Activated T-cell treated with anti-CD3 and anti-CD28 coated beads for 4 hours (primary cell): ENCODE data around the gene CABP4.
"Not testable (repeated sequence)": the region's sequence is repeated elsewhere in the genome, so short reads cannot be mapped to it uniquely, and the experiment has no call there.

Source experiments
- DNase-seq: peaks from one replicate; pipeline ENCODE4 v3.0.0-alpha.2; 2020

Gene CABP4

DNA sequence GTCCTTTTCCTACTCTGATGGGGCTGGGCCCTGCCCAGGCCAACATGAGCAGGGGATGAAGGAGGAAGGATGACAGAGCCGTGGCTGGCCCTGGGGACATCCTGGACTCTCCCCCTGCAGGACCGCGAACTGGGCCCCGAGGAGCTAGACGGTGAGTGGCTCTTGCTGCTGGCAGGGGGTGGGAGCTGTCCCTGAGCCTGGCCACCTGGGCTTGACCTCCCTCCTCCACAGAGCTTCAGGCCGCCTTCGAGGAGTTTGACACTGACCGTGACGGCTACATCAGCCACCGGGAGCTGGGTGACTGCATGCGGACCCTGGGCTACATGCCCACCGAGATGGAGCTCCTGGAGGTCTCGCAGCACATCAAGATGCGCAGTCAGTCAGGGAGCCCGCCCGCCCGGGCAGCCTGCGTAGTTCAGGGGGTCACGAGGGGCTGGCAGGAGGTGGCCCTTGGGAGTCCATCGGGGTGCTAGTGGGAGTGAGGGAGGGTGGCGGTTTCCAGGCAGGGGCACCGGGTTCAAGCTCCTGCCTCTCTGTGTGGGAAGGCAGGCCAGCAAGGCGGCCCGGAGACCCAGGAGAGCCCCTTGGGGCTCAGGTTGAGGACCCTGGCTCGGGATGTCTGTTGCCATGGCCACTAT, 1.0 kb downstream of the CABP4 start:
- DNase-seq, result no peak

DNA sequence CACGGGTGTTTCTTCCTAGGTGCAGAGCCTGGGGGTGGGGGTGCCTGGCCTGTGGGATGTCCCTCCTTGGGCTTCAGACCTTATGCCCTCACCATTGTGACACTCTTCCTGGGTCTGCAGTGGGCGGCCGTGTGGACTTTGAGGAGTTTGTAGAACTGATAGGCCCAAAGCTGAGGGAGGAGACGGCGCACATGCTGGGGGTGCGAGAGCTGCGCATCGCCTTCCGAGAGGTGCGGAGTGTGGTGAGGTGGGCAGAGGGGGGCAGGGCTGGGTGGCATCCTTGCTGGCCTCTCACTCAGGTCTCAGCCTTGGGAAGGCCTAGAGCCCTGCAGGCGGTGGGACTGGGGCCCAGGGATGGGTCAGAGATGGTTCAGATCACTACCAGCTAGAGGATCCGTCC, 2.3 kb downstream of the CABP4 start:
- DNase-seq, result no peak

- no peak for DNase-seq
Observed at GRCh38 chr11:67458266-67458665, 3.1 kb downstream of the CABP4 start.

GRCh38 chr11:67463186-67463585, 8.0 kb downstream of the CABP4 start:
- DNase-seq, result no peak

DNA sequence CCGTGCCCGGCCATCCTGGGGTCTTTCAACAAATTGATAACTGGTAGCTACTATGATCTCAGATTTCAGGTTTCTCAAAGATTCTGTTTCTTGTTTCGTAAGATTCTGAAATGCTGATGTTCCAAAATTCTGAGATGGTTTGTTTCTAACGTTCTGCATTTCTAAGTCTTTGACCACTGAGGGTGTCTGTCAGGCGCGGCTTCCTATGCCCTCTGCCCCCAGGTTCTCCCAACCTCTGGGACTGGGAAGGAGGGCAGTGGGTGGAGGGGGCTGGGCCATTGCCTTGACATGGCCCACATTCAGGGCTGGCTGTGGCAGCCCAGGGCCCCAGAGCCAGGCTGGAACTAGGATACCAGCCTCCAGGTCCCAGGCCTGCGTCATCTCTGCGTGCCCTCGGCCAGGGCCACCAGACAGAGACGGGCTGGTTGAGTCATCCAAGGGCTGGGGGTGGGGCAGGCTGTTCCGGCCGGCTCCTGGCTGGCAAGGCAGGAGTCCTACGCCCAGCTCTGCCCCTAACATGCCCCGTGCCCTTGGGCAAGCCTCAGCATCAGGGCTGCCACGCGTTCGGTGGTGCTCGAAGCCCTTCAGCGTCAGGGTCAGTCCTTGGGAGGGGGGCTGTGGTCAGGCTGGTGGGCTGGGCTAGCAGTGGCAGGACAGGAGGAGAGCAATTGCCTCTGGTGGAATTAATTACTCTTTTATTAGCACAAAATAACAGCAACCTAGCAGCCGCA, 8.7 kb downstream of the CABP4 start:
- DNase-seq, result no peak

DNA sequence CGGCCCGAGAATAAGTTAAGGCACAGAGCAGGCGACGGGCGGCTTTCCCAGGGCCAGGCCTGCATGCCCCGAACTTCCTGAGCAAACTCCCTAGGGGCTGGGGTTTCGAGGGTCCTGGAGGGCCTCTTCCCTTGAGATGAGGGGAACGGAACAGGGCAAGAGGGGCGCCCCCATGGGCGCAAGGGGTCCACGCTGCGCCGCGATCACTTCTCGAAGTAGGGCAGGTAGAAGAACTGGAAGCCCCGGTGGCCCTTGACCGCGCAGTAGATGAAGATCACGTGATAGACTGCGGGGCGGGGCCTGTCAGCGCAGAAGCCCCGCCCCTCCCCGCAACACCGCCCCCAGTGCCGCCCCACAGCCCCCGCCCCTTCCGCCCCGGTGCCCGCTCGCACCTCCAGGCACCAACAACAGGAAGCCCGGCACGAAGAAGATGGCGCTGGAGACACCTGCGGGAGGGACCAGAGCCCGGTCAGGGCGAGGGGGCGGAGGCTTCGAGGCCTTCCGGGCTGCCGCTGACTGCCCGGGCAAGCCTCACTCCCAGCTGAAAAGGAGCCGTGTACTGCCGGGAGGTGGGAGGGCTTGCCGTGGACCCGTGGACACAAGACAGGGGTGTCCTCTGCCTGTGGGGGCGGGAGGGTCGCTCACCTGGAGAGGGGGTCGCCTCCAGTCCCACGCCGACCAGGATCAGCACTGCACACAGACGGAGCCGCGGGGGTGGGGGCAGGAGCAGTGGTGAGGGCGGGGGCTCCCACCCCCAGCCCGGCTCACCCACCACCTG, 9.4 kb downstream of the CABP4 start:
- DNase-seq, result peak; percentile 82

GRCh38 chr11:67465189-67465510, 10.0 kb downstream of the CABP4 start:
- DNase-seq, result no peak

GRCh38 chr11:67465530-67465929, 10.4 kb downstream of the CABP4 start:
- DNase-seq, result not testable (repeated sequence)

DNA sequence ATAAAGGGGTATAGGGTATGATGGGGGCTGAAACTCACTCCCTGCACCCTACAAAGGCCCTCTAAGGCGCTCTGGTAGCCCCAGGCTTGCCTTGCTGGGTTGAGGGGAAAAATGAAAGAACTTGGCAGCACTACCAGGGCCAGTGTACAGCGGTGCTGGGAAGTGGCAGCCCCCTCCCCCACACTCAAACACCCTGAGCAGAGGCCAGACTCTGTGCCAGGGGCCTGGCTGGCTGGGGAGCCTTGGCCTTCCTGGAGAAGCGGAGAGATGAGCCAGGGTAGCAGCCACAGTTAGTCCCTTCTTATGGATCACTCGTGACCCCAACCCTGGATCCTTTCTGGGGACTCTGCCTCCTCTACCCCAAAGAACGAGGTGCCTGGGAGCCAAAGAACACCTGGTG, 11.2 kb downstream of the CABP4 start:
- DNase-seq, result no peak

DNA sequence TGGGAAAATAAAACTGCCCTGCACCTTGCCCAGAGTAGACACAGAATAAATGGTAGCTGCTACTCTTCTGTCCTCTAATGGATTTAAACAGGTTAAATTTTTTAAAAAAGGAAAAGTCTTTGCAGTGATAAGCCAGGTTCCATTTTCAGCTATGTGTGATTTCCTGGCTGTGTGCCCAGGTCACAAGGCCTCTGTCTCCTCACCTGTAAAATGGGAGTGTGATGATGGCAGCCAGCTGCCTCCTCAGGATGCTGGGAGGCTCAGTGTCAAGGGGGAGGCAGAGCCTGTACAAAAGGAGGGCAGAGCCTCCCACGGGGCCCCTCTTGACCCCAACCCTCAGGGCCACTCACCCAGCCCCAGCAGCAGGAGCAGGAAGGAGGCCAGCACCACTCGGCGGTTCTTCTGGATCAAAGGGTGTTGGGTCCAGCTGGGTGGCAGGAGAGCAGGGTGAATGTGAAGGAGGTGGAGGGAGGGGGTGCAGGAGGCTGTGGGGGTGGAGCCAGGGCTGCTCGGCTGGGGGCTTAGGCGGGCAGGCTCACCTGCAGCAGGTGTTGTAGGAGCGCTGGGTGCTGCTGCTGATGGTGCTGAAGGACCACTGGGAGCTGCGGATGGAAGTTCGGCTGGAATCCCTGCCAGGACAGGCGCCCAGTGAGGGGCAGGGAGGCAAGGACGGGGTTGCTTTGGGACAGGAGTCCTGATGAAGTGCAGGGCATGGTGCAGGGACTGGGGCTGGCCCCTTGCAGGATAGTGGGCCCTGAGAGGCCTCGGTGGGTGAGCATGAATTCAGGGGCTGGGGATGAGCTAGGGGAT, 12.0 kb downstream of the CABP4 start:
- DNase-seq, result no peak

GRCh38 chr11:67468056-67468455, 12.9 kb downstream of the CABP4 start:
- DNase-seq, result no peak

DNA sequence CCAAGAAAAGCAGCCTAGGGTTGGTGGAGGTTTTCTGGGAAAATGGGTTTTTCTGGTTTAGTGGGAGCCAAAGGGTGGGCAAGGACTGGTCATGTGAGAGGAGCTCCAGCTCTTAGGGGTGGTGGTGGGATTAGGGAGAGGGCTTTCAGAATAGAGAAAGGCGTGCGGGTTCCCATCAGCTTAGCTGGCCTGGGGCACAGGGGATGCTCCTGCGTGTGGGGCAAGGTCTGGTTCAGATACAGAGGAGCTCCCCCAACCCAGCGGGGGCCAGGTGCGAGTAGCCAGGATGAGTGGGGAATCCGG, 13.3 kb downstream of the CABP4 start:
- DNase-seq, result no peak

- peak; percentile 88 for DNase-seq
Observed at GRCh38 chr11:67468759-67469507, 13.8 kb downstream of the CABP4 start, which contains the start of gene TMEM134. Gene TMEM134, minus strand, starts transcription at chr11:67469251. Its CDS starts 59 bp downstream, at chr11:67469192.

GRCh38 chr11:67469508-67469811, 14.3 kb downstream of the CABP4 start:
- no peak for DNase-seq

DNA sequence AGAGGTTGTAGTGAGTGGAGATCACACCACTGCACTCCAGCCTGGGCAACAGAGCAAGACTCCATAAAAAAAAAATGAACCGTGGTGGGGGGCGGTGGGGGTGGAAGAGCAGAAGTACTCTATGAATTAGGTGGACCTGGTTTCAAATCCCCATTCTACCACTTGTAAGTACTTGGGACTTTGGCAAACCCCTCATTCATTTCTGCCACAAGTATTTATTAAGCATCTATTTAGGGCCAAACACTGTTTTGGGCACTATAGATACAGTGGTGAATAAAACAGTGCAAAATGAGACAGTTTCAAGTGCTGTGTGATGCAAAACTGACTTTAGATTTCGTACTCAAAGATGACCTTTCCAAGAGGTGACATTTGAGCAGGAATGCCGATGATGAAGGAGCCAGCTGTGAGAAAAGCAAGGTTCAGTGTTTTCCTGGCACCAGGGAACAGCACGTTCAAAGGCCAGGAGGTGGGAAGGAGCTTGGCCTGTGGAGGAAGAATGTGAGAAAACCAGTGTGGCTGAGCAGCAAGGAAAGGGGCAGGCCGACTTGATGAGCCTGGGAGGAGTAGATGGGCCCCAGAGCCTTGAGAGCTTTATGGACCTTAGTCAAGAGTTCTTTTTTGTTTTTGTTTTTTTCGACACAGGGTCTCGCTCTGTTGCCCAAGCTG, 15.3 kb downstream of the CABP4 start:
- DNase-seq, result no peak

DNA sequence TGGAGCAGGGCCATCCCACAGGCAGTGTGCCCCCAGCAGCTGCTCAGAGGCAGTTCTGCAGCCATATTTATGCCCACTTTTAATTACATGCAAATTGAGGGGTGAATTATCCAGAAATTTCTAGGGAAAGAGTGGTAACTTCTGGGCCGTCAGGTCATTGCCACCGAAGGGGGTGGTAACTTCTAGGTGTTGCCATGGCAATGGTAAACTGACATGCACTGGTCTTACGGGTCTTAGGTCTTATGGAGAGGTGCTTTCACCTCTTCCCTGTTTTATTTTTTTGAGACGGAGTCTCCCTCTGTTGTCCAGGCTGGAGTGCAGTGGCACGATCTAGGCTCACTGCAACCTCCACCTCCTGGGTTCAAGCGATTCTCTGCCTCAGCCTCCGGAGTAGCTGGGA, 17.7 kb downstream of the CABP4 start:
- DNase-seq, result no peak

- not testable (repeated sequence) for DNase-seq
Observed at GRCh38 chr11:67476692-67477091, 21.5 kb downstream of the CABP4 start.

DNA sequence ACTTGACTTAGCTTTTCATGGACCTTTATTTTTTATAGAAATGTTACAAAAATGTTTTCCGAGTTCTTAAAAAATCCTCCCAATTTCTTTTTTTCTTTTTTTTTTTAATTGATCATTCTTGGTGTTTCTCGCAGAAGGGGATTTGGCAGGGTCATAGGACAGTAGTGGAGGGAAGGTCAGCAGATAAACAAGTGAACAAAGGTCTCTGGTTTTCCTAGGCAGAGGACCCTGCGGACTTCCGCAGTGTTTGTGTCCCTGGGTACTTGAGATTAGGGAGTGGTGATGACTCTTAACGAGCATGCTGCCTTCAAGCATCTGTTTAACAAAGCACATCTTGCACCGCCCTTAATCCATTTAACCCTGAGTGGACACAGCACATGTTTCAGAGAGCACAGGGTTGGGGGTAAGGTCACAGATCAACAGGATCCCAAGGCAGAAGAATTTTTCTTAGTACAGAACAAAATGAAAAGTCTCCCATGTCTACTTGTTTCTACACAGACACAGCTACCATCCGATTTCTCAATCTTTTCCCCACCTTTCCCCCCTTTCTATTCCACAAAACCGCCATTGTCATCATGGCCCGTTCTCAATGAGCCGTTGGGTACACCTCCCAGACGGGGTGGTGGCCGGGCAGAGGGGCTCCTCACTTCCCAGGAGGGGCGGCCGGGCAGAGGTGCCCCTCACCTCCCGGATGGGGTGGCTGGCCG, 22.3 kb downstream of the CABP4 start:
- DNase-seq, result not testable (repeated sequence)

- DNase-seq, result no peak
Observed at GRCh38 chr11:67482275-67482826, 27.2 kb downstream of the CABP4 start.

DNA sequence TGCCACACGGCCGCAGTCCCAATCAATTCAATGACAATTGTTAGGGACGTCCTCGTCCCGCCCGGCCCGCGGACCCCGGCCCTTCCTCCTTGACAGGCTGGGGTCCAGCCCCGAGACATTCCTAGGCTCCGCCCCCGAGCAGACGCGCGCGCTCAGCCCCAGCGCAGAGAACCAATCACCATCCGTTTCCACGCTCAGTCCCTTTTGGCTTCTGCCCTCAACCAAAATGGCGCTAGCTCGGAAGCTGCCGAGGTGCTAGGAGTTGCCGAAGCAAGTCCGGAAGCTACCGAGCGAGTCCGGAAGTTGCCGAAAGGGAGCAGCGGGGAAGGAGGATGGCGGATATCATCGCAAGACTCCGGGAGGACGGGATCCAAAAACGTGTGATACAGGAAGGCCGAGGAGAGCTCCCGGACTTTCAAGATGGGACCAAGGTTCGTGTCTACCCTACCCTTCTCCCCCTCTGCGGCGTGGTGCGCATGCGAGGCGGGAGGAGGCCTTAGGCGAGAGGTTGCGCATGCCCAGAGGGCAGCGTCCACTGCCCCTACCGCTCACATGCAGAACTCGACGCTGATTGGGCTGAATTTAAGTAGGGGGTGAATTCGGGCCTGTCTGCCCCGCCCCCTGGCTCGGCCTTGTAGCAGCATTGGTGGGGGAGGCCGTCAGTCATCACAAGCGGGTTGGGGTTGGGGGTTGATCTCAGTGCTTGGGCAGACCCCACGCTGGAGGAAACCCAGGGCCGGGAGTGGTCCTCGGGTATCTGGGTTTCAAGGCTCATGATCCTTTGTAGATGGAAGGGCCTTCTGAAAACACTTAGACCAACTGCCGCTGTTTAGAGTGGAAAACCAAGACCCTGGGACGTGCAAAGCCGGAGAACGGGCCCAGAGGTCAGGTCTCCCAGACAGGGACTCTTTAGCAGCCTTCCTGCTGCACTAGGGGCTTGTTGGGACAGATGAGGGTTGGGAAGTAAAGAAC, 28.0 kb downstream of the CABP4 start, which contains the start of gene AIP:
AIP (plus strand) TSS at position 200 of the 972 bp plus-strand sequence; CDS start at position 333, 133 bp downstream.
- peak; percentile 94 for DNase-seq
